ENCODE results near the gene GALNT2.

Gene GALNT2

DNA sequence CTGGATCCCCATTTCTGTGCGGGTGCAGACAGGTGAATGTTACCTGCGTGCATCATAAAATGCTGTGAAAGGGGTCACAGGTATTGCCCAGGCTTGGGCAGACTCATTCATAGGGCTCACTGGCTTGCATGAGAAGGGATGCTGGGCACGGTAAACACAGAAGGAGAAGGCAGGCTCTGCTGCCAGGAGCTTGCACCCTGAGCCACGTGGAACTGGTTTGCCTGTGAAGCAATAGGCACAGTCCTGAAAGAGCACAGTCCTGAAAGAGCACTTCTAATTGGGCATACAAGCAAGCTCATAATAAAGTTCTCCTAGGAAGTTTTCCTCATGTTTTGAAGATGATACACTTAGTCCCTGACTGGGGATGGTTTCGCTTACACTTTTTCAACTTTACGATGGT lies 40.9 kb downstream of the GALNT2 start:
- no peak for ATAC-seq
- no peak for TF ChIP-seq TCF4 (CRISPR knock-in tag; IDR thresholded peaks at IDR 0.05; ENCODE audit: borderline replicate concordance)
- no peak for TF ChIP-seq ISL1 (CRISPR knock-in tag; IDR thresholded peaks at IDR 0.05)
- TF ChIP-seq, protein P1, sequence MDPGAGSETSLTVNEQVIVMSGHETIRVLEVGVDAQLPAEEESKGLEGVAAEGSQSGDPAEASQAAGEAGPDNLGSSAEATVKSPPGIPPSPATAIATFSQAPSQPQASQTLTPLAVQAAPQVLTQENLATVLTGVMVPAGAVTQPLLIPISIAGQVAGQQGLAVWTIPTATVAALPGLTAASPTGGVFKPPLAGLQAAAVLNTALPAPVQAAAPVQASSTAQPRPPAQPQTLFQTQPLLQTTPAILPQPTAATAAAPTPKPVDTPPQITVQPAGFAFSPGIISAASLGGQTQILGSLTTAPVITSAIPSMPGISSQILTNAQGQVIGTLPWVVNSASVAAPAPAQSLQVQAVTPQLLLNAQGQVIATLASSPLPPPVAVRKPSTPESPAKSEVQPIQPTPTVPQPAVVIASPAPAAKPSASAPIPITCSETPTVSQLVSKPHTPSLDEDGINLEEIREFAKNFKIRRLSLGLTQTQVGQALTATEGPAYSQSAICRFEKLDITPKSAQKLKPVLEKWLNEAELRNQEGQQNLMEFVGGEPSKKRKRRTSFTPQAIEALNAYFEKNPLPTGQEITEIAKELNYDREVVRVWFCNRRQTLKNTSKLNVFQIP (CRISPR knock-in tag; IDR thresholded peaks at IDR 0.05; ENCODE audit: borderline replicate concordance, low read depth), result no peak

DNA sequence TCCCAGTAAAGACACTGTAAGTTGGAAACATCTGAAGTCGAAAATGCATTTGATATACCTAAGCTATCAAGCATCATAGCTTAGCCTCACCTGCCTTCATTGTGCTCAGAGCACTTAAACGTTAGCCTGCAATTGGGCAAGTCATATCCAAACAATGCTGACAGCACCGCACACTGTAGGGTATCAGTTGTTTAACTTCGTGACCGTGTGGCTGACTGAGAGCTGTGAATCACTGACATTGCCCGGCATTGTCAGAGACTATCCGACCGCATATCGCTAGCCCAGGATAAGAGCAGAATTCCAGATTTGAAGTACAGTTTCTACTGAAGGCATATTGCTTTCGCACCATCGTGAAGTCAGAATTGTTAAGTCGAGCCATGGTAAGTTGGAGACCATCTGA lies 41.5 kb downstream of the GALNT2 start:
- TF ChIP-seq ZNF8 (CRISPR knock-in tag; IDR thresholded peaks at IDR 0.05) (no peak), ZNF70 (CRISPR knock-in tag; IDR thresholded peaks at IDR 0.05) (no peak), PPARA (CRISPR knock-in tag; IDR thresholded peaks at IDR 0.05; ENCODE audit: borderline replicate concordance) (no peak), SNAI2 (CRISPR knock-in tag; IDR thresholded peaks at IDR 0.05) (no peak), BACH2 (CRISPR knock-in tag; IDR thresholded peaks at IDR 0.05; ENCODE audit: borderline replicate concordance) (no peak), CSDC2 (CRISPR knock-in tag; IDR thresholded peaks at IDR 0.05) (no peak), GLIS3 (CRISPR knock-in tag; IDR thresholded peaks at IDR 0.05) (no peak), RARB (CRISPR knock-in tag; IDR thresholded peaks at IDR 0.05) (no peak)
- TF ChIP-seq, protein P2, sequence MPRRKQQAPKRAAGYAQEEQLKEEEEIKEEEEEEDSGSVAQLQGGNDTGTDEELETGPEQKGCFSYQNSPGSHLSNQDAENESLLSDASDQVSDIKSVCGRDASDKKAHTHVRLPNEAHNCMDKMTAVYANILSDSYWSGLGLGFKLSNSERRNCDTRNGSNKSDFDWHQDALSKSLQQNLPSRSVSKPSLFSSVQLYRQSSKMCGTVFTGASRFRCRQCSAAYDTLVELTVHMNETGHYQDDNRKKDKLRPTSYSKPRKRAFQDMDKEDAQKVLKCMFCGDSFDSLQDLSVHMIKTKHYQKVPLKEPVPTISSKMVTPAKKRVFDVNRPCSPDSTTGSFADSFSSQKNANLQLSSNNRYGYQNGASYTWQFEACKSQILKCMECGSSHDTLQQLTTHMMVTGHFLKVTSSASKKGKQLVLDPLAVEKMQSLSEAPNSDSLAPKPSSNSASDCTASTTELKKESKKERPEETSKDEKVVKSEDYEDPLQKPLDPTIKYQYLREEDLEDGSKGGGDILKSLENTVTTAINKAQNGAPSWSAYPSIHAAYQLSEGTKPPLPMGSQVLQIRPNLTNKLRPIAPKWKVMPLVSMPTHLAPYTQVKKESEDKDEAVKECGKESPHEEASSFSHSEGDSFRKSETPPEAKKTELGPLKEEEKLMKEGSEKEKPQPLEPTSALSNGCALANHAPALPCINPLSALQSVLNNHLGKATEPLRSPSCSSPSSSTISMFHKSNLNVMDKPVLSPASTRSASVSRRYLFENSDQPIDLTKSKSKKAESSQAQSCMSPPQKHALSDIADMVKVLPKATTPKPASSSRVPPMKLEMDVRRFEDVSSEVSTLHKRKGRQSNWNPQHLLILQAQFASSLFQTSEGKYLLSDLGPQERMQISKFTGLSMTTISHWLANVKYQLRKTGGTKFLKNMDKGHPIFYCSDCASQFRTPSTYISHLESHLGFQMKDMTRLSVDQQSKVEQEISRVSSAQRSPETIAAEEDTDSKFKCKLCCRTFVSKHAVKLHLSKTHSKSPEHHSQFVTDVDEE (CRISPR knock-in tag; IDR thresholded peaks at IDR 0.05), result no peak
- ATAC-seq, result no peak

DNA sequence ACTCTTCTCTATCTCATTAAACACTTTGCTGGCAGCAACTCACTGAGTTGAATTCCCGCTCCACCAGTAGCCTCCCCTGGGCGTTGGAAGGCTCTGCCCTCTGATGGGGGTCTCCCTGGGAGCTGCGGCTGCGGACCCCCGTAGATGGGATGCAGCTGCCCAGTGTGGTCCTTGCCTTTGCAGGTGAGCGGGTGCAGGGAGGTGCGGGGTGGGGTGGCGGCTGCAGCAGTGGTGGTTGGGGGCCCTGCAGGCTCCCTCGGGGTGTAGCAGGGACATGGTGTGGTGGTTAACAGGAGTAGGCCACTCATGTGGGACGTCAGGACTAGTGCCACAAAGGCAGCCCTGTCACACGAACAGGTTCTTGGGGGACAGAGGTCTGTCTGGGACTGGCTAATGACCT lies 42.0 kb downstream of the GALNT2 start:
- no peak for ATAC-seq
- TF ChIP-seq PPARA (CRISPR knock-in tag; IDR thresholded peaks at IDR 0.05; ENCODE audit: borderline replicate concordance), result no peak
- no peak for TF ChIP-seq ISL1 (CRISPR knock-in tag; IDR thresholded peaks at IDR 0.05)
- TF ChIP-seq ESRRG (CRISPR knock-in tag; IDR thresholded peaks at IDR 0.05), result no peak

DNA sequence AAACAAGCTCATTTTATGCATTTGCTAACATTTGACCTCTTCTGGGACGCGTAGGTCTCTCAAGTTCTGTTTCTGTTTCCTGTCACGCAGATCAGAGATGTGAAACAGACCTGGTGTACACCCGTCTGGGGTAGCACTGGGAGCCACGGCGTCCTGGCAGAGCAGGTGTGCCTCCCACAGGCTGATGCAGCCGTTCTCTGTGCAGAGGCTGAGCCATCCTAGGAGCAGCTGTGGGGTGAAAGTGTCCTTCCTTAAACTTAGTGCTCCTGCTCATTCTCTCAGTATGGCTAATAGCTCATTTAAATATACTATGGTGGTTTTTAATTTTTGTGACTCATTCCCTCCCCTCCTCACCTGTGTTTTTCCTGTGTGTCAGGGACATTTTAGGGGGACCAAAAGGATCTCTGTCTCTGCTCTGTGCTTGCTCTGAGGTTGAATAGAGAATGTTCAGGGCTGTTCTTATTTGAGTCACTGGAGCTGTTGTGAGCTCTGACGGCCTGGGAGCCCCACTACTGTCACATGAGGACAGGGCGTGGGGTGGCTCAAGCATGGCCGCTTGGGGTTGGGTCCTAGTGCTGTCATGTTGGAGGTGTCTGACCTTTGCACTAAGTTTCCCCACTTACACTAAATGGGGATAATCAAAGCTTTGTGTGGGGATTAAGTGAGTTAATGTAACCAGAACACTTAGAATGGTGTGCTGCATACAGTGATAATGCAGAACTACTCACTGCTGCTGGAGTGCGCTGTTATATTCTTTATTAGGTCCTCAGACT lies 43.0 kb downstream of the GALNT2 start:
- TF ChIP-seq ZNF8 (CRISPR knock-in tag; IDR thresholded peaks at IDR 0.05) (no peak), BACH2 (CRISPR knock-in tag; IDR thresholded peaks at IDR 0.05; ENCODE audit: borderline replicate concordance) (no peak), ARNTL (CRISPR knock-in tag; IDR thresholded peaks at IDR 0.05; ENCODE audit: borderline replicate concordance, low read depth) (no peak), ESRRG (CRISPR knock-in tag; IDR thresholded peaks at IDR 0.05) (no peak), ZFP30 (CRISPR knock-in tag; IDR thresholded peaks at IDR 0.05) (no peak), ZNF70 (CRISPR knock-in tag; IDR thresholded peaks at IDR 0.05) (no peak), OSR1 (CRISPR knock-in tag; IDR thresholded peaks at IDR 0.05) (no peak)
- TF ChIP-seq, protein P3, sequence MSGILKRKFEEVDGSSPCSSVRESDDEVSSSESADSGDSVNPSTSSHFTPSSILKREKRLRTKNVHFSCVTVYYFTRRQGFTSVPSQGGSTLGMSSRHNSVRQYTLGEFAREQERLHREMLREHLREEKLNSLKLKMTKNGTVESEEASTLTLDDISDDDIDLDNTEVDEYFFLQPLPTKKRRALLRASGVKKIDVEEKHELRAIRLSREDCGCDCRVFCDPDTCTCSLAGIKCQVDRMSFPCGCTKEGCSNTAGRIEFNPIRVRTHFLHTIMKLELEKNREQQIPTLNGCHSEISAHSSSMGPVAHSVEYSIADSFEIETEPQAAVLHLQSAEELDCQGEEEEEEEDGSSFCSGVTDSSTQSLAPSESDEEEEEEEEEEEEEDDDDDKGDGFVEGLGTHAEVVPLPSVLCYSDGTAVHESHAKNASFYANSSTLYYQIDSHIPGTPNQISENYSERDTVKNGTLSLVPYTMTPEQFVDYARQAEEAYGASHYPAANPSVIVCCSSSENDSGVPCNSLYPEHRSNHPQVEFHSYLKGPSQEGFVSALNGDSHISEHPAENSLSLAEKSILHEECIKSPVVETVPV (CRISPR knock-in tag; IDR thresholded peaks at IDR 0.05), result no peak
- TF ChIP-seq, protein P1 (CRISPR knock-in tag; IDR thresholded peaks at IDR 0.05; ENCODE audit: borderline replicate concordance, low read depth), result no peak
- TF ChIP-seq, protein P4, sequence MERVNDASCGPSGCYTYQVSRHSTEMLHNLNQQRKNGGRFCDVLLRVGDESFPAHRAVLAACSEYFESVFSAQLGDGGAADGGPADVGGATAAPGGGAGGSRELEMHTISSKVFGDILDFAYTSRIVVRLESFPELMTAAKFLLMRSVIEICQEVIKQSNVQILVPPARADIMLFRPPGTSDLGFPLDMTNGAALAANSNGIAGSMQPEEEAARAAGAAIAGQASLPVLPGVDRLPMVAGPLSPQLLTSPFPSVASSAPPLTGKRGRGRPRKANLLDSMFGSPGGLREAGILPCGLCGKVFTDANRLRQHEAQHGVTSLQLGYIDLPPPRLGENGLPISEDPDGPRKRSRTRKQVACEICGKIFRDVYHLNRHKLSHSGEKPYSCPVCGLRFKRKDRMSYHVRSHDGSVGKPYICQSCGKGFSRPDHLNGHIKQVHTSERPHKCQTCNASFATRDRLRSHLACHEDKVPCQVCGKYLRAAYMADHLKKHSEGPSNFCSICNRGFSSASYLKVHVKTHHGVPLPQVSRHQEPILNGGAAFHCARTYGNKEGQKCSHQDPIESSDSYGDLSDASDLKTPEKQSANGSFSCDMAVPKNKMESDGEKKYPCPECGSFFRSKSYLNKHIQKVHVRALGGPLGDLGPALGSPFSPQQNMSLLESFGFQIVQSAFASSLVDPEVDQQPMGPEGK (CRISPR knock-in tag; IDR thresholded peaks at IDR 0.05; ENCODE audit: borderline replicate concordance), result no peak
- no peak for ATAC-seq
